IPS DF 6.9 (cell line): ENCODE measurements around the gene OR5H14.
"Not testable (repeated sequence)": the region's sequence is repeated elsewhere in the genome, so short reads cannot be mapped to it uniquely, and the experiment has no call there.

Source experiments
- DNase-seq: peaks from one replicate; pipeline ENCODE4 v3.0.0-alpha.2; 2013; ENCODE audit warnings: low read depth, low spot score
- H3K27ac ChIP-seq: one replicate; pipeline ENCODE4 v1.5.1; 2013; ENCODE audit warnings: low read length, control low read depth
- H3K27me3 ChIP-seq: 2 replicates; pipeline ENCODE4 v1.6.1; 2013; ENCODE audit warnings: mild to moderate bottlenecking, low read length; ENCODE audit not compliant: control insufficient read depth, insufficient read depth
- H3K36me3 ChIP-seq: 2 replicates; pipeline ENCODE4 v1.6.1; 2013; ENCODE audit warnings: low read length; ENCODE audit not compliant: control insufficient read depth, insufficient read depth
- H3K4me1 ChIP-seq: 2 replicates; pipeline ENCODE4 v1.6.1; 2013; ENCODE audit warnings: low read length; ENCODE audit not compliant: control insufficient read depth, insufficient read depth
- H3K4me3 ChIP-seq: 2 replicates; pipeline ENCODE4 v1.5.1; 2013; ENCODE audit warnings: mild to moderate bottlenecking, low read length
- H3K9me3 ChIP-seq: 2 replicates; pipeline ENCODE4 v1.6.1; 2013; ENCODE audit warnings: low read length, inconsistent platforms; ENCODE audit not compliant: control insufficient read depth, insufficient read depth
- WGBS: extraction: QIAGEN DNeasy Blood & Tissue Kit; methylation state at CpG from one replicate; pipeline ENCODE4 v1.1.7; 2013; ENCODE audit warnings: mixed read lengths, missing lambda C conversion rate; ENCODE audit not compliant: insufficient read length, insufficient coverage; 5-methylcytosine and 5-hydroxymethylcytosine counted together

Gene OR5H14

DNA sequence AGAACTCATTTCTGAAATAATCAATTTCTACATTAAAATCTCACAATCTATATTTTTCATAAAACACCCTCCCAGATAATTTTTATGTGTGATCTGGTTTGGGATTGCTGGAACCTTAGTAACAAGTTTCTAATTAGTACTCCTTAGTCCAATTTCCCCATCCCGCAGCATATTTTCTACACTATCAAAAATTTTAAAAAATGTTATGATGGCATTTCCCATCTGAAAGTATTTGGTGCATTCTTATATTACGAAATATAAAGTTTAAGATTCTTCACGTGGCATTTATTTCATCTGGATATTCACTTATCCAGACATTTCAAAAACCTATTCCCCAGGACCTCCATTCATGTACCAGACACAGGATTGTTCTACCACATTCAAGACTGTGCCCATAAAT lies 1.5 kb downstream of the OR5H14 start:
- Histone ChIP-seq H3K27ac (no peak overlapping the region), H3K4me3 (no peak overlapping the region), H3K9me3 (no peaks in the 10 kb centered on the region), H3K4me1 (no peaks in the 10 kb centered on the region), H3K27me3 (no peaks in the 10 kb centered on the region), H3K36me3 (no peaks in the 10 kb centered on the region)
- WGBS = no CpG with 5 or more reads among the region's 3 CpGs
- DNase-seq = no peak

DNA sequence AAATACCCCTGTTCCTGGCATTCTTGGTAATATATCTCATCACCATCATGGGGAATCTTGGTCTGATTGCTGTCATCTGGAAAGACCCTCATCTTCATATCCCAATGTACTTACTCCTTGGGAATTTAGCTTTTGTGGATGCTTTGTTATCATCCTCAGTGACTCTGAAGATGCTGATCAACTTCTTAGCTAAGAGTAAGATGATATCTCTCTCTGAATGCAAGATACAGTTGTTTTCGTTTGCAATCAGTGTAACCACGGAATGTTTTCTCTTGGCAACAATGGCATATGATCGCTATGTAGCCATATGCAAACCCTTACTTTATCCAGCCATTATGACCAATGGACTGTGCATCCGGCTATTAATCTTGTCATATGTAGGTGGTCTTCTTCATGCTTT lies 2.2 kb downstream of the OR5H14 start:
- WGBS = no CpG with 5 or more reads among the region's 4 CpGs
- not testable (repeated sequence) for H3K27ac ChIP-seq, DNase-seq

DNA sequence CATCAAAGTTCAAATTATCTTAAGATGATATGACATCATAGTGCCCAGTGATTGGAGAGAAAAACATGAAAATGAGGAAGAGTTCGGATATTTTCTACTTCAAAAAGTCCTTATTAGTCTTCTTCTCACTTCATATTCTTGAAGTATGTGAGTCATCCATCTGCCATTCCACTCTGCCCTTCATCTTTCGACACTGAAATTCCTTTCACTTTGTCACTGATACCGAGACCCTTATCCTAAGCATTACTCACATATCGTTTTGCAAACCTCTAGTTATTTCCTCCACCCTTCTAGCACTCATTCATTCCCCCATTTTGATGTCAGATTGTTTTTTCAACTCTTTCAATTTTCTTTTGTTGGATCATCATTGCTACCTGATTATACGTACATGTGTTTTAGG lies 4.0 kb downstream of the OR5H14 start:
- no peaks in the 10 kb centered on the region for H3K27me3 ChIP-seq
- no peak overlapping the region for H3K4me3 ChIP-seq
- no CpG with 5 or more reads among the region's 5 CpGs for WGBS
- no peaks in the 10 kb centered on the region for H3K36me3 ChIP-seq
- H3K4me1 ChIP-seq = no peaks in the 10 kb centered on the region
- H3K27ac ChIP-seq = no peak overlapping the region
- H3K9me3 ChIP-seq = no peaks in the 10 kb centered on the region
- no peak for DNase-seq

More for the DNA sequence above, 2.2 kb downstream of the OR5H14 start:
- not testable (repeated sequence) for H3K4me3 ChIP-seq, H3K9me3 ChIP-seq, H3K36me3 ChIP-seq, H3K27me3 ChIP-seq, H3K4me1 ChIP-seq

DNA sequence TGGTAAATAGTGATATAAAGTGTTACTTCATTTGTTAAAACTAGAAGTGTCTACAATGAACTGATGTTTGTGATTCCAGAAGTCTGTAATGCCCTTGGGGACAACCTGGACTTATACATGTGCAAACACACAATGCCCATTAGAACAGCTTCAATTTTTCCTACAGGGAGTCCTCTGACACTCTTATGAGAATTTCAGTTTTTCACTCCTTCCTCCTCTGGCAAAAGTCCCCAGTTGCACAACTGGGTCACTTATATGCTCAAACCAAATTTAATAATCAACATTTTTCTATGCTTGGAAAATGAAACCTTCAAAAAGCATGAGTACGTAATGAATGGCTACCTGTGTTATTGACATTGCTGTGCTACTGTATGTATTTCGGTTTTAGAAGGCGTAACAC lies 19.1 kb downstream of the OR5H14 start, which contains the start of gene OR5H15:
Gene OR5H15 (plus strand): TSS at position 301 of the 400 bp plus-strand sequence. CDS start 2,004 bp downstream, outside the sequence.
- WGBS = no CpG with 5 or more reads among the region's 3 CpGs
- no peak within 1 kb of the TSS for H3K27ac ChIP-seq
- no peak for DNase-seq
- H3K4me3 ChIP-seq = no peak within 1 kb of the TSS
- H3K36me3 ChIP-seq = no peaks in the 10 kb centered on the region
- no peaks in the 10 kb centered on the region for H3K27me3 ChIP-seq
- H3K4me1 ChIP-seq = no peaks in the 10 kb centered on the region
- no peaks in the 10 kb centered on the region for H3K9me3 ChIP-seq

DNA sequence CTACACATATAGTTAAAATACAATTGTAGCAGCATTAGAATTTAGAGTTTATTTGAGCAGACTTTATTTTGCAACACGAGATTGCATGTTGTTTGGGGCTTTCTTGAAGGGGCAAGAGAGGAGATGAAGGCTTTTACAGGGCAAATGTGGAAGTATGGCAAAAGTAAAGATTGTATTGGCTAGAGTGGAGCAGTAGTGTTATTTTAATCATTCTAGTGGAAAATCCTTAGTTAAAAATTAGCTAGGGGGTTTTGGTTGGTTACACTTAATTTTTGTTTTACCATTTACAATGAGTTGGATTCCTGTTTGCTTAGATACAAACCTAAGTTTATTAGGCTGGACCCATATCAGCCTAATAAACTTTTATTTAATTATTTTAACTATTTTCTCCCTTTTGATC lies 23.8 kb downstream of the OR5H14 start:
- no CpG with 5 or more reads among the region's 1 CpG for WGBS
- no peaks in the 10 kb centered on the region for H3K4me1 ChIP-seq
- no peaks in the 10 kb centered on the region for H3K36me3 ChIP-seq
- H3K9me3 ChIP-seq = no peaks in the 10 kb centered on the region
- H3K27ac ChIP-seq = no peak overlapping the region
- H3K27me3 ChIP-seq = no peaks in the 10 kb centered on the region
- H3K4me3 ChIP-seq = no peak overlapping the region
- DNase-seq = no peak

DNA sequence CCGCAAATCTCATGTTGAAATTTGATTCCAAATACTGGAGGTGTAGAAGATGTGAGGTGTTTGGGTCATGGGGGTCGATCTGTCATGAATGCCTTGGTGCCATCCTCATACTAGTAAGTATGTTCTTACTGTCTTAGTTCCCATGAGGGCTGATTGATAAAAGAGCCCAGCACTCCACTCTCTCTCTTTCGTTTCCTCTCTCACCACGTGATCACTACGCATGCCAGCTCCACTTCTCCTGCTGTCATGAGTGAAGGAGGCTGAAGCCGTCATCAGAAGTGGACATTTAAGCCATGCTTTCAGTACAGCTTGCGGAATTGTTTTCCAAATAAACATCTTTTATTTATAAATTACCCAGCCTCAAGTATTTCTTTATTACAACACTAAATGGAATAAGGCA lies 25.3 kb downstream of the OR5H14 start:
- no peaks in the 10 kb centered on the region for H3K36me3 ChIP-seq
- no peak overlapping the region for H3K27ac ChIP-seq
- no peak for DNase-seq
- no peaks in the 10 kb centered on the region for H3K9me3 ChIP-seq
- H3K4me3 ChIP-seq = no peak overlapping the region
- H3K27me3 ChIP-seq = no peaks in the 10 kb centered on the region
- WGBS = no CpG with 5 or more reads among the region's 7 CpGs
- H3K4me1 ChIP-seq = no peaks in the 10 kb centered on the region

DNA sequence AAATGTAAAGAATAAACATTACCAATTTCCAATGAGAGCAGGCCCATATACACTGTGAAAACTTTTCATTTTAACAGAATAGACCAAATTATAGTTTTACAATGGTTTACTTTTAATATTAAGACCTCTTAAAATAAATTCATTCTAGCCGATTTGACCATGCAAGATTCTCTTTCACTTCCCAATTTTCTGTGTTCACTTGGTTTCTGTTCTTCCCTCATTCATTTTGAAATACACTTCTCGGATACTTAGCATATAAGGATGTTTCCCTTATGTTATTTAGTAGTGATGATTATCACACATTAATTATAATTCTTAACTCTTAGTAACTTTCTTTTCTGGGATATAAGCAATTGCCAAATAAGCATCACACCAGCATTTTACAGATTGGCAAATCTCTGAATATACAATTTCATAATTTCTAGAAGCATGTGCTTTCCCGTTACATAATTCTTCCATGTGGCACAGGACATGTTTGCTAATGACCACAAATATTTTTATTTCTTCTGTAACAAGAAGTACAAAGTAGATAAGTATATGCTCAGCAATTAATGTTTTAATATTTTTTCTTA lies 33.1 kb downstream of the OR5H14 start:
- Histone ChIP-seq H3K27me3 (no peaks in the 10 kb centered on the region), H3K27ac (no peak overlapping the region), H3K4me3 (no peak overlapping the region), H3K4me1 (no peaks in the 10 kb centered on the region), H3K9me3 (no peaks in the 10 kb centered on the region), H3K36me3 (no peaks in the 10 kb centered on the region)
- WGBS = no CpG with 5 or more reads among the region's 3 CpGs
- no peak for DNase-seq

- Histone ChIP-seq H3K36me3 (no peaks in the 10 kb centered on the region), H3K27ac (no peak overlapping the region), H3K4me3 (no peak overlapping the region), H3K4me1 (no peaks in the 10 kb centered on the region), H3K27me3 (no peaks in the 10 kb centered on the region), H3K9me3 (no peaks in the 10 kb centered on the region)
- no peak for DNase-seq
Observed at GRCh38 chr3:98182196-98182595, 34.9 kb downstream of the OR5H14 start.

- no peak overlapping the region for H3K4me3 ChIP-seq
- H3K9me3 ChIP-seq = no peaks in the 10 kb centered on the region
- no peak for DNase-seq
- no peaks in the 10 kb centered on the region for H3K36me3 ChIP-seq
- no peaks in the 10 kb centered on the region for H3K4me1 ChIP-seq
- no peaks in the 10 kb centered on the region for H3K27me3 ChIP-seq
- H3K27ac ChIP-seq = no peak overlapping the region
Observed at GRCh38 chr3:98185180-98185579, 37.9 kb downstream of the OR5H14 start.

DNA sequence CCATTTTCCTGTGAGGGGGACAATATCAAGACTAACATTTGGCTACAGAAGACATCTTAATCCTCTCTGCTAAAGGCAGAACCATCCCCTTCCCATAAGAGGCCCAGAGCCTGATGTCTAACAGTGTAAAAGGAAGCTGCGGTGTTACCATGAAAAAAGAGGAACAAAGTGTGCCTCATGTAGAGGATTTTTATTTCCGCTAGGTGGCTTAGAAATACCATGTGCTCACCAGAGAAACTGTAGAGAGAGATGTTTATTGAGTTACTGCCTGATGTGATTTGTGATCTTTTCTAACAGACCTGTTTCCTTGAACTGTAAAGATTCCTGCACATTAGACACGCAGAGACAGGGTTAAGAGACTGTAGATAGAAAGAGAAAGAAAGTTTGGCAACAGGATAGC lies 41.3 kb downstream of the OR5H14 start:
- H3K27ac ChIP-seq = no peak overlapping the region
- DNase-seq = peak; percentile 25
- no peak overlapping the region for H3K4me3 ChIP-seq
- H3K27me3 ChIP-seq = no peaks in the 10 kb centered on the region
- no peaks in the 10 kb centered on the region for H3K4me1 ChIP-seq
- no peaks in the 10 kb centered on the region for H3K9me3 ChIP-seq
- no peaks in the 10 kb centered on the region for H3K36me3 ChIP-seq
- WGBS = no CpG with 5 or more reads among the region's 3 CpGs

DNA sequence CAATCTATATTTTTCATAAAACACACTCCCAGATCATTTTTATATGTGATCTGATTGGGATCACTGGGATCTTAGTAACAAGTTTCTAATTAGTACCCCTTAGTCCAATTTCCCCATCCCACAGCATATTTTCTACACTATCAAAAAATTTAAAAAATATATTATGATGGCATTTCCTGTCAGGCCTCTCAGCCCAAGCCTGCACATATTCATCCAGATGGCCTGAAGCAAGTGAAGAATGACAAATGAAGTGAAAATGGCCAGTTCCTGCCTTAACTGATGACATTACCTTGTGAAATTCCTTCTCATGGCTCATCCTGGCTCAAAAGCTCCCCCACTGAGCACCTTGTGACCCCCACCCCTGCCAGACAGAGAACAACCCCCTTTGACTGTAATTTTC lies 43.6 kb downstream of the OR5H14 start:
- not testable (repeated sequence) for H3K36me3 ChIP-seq, H3K27me3 ChIP-seq, H3K27ac ChIP-seq, H3K4me1 ChIP-seq, DNase-seq, H3K9me3 ChIP-seq, H3K4me3 ChIP-seq
